Measurements from ENCODE around the gene SNX4.

The SNX4 gene

DNA sequence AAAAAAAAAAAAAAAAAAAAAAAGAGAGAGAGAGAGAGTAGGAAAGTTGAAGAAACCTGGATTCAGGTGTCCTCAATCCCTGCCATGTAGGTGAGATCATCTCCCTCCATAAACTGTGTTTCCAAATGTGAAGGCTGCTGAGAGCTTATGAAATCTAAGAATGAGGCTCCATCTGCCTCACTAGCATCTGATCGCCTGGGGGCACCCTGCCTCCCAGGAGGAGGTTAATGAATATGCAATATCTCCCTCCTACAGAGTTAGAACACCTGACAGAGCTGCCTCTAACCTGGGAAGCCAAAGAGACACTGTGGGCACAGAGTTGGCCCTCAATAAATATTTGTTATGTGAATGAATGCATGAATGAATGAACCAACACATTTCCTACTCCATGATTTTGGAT lies 121.0 kb downstream of the SNX4 start:
- DNase-seq = no peak
